HG03342 (cell line): ENCODE data around the gene MNAT1.

ENCODE experiments used
- ATAC-seq: cut with Tn5 transposase; IDR thresholded peaks from one replicate; pipeline ENCODE4 v1.9.1; 2021; ENCODE audit warnings: mild to moderate bottlenecking, moderate library complexity; ENCODE audit not compliant: unreplicated experiment

MNAT1 gene

DNA sequence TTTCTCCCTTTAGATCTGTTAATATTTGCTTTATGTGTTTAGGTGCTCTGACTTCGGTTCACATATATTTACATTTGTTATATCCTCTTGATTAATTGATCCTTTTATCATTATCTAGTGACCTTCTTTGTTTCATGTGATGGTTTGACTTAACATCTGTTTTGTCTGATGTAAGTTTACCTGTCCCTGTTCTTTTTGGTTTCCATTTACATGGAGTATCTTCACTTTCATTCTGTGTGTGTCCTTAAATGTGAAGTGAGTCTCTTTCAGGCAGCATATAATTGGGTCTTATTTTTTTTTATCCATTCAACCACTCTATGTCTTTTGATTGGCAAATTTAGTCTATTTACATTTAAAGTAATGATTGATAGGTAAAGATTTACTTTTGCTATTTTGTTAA lies 222.1 kb downstream of the MNAT1 start:
- ATAC-seq: no peak

DNA sequence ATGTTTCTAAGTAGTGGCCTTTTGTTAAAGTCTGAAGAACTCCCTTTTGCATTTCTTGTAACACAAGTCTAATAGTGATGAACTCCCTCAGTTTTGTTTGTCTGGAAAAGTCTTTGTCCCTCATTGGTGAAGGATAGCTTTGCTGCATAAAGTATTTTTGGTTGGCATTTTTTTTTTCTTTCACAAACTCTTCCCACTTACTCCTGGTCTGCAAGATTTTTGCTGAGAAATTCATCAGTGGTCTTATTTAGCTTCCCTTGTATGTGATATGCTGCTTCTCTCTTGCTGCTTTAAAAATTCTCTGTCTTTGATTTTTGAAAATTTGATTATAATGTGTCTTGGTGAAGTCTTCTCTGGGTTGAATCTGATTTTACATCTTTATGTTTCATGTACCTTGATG lies 223.6 kb downstream of the MNAT1 start:
- ATAC-seq: no peak

DNA sequence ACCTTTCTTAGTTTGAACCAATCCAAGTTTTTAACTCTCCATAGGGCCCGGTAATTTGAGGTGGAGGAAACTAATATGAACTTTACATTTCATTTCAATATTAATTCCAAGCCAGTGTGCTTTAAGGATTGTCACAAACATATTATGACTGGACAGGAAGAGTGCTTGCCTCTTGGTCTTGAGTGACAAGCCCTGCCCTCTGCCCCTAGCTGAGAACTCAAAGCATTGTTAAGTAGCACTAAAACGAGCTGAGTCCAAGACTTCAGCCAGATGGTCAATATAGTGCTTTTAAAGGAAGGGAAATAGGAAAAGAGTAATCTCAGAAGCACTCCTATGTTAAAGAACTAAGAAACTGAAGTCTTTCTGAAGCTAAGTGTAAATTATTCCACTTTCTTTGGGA lies 229.2 kb downstream of the MNAT1 start:
- ATAC-seq: no peak

DNA sequence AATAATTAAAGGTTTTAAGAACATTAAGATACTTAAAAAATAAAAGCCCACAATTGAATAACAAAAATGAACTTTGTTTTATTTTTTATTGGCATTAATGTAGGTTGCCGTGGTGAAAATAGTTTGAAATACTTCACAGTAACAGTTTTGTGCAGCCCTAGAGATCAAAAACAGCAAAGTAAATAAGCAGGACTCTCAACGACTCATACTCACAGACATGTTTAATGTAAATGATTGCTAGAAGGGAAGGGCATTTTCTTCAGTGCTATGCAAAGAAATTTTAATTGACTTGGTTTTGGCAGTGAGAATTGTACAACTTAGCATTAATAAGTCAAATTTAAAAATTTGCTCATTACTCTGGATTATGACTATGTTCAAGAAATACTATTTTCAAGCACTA lies 230.3 kb downstream of the MNAT1 start:
- ATAC-seq: no peak

DNA sequence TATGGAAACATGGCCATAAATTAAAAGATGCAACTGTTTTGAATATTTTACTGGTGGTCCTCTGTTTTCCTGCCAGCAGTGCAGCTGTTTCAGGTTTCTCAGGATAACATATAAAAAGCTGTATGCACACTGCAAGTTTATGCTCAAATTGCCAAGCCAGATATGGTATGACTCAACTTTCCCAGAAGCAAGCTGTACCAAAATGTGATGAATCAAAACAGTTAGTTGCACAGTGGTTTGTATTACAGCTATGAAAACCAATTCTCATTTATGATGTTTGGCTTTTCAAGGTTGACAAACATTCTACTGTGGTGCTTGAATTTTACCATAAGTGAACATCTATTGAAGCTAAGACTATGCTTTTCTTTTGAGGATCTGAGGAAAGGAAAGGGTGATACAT lies 230.8 kb downstream of the MNAT1 start:
- no peak for ATAC-seq

- ATAC-seq: no peak
Measured at GRCh38 chr14:60968099-60968498, 233.5 kb downstream of the MNAT1 start.

GRCh38 chr14:60968671-60969070 lies 234.1 kb downstream of the MNAT1 start:
- ATAC-seq: no peak

DNA sequence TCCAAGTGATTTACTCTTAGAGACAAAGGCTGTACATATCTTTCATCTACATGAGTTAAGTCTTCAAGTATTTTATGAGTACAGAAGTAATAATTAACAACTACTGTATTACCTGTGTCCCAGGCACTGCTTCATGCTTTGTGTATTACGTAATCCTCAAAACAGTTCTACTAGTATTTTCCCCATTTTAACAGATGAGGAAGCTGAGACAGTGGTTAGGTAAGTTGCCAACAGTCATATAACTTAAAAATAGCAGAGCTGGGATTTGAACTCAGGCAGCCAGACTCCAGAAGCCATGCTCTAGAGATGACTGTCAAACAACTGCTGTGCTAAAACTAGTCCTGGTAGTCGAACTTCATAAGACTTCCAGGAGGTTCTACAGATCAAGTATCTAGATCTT lies 235.6 kb downstream of the MNAT1 start:
- ATAC-seq: no peak

DNA sequence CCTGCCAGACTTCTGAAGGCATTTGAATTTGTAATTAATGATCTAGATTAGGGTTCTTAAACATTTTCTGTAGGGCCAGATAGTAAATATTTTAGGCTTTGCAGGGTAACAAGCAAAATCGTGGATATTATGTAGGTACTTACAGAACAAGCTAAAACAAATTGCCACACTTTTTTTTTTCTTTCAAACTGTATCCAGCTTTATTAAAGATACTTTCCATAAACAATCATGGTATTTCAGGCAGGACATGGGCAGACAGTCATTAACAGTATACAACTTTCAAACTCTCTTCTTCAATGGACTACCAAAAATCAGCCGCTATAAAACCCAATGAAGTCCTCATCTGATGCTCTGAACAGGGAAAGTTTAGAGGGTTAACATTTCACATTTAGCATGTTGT lies 236.7 kb downstream of the MNAT1 start:
- no peak for ATAC-seq

DNA sequence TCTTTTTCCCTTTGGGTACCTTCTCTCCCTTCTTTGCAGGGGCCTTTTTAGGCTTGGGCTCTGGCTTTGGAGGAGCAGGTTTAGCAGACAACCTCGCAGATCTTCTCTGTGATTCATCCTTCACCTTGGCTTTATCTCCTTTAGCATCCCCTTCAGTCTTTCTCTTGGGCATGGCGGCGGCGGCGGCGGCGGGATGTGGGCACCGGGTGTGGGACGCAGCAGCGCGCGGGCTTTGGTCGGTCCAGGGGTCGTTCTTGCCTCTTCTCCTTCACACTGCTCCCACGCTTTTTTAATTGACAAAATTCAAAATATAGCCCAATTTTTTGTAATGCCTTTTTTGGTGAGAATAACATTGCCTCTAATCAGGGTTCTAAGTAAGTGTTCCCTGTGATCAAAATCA lies 237.7 kb downstream of the MNAT1 start:
- no peak for ATAC-seq

DNA sequence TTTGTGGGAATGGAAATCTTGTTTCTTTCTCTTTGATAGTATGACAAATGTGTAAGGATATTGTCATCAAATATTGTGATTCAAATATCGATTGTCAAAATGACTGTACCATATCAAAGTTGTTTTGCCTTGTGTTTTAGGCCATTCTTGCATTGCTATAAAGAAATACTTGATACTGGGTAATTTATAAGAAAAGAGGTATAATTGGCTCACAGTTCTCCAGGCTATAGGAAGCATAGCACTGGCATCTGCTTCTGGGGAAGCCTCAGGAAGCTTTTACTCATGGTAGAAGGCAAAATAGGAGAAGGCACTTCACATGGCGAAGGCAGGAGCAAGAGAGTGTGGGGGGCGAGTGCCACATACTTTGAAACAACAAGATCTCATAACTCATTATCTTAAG lies 238.5 kb downstream of the MNAT1 start:
- no peak for ATAC-seq

GRCh38 chr14:60974090-60974651 lies 239.6 kb downstream of the MNAT1 start:
- no peak for ATAC-seq

GRCh38 chr14:60975551-60975950 lies 241.0 kb downstream of the MNAT1 start:
- ATAC-seq: no peak

DNA sequence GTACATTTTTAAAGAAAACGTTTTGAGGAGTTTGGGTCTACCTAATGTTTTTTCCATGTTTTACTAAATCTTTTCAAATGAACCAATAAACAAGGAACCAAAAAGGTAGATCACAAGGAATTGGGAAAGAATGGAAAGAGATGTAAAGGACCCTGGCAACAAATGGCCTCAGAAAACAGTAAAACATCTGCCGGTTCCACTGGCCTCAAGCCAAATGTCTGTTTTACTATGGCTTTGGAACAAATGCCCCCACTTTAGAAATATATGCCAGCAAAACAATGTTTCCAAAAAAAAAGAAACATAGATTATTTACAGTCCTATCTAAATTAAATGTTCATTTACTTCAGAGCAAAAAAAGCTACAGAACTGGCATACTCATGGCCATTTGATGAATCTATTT lies 243.3 kb downstream of the MNAT1 start:
- no peak for ATAC-seq

GRCh38 chr14:60980811-60981632 lies 246.5 kb downstream of the MNAT1 start, which contains the start of the genes SLC38A6 and TRMT5:
SLC38A6 (plus strand) TSS chr14:60981245; CDS start chr14:60981278, 33 bp downstream.
TRMT5 (minus strand) TSS chr14:60981079; CDS start chr14:60980973, 106 bp downstream.
- ATAC-seq: peak; percentile 81

DNA sequence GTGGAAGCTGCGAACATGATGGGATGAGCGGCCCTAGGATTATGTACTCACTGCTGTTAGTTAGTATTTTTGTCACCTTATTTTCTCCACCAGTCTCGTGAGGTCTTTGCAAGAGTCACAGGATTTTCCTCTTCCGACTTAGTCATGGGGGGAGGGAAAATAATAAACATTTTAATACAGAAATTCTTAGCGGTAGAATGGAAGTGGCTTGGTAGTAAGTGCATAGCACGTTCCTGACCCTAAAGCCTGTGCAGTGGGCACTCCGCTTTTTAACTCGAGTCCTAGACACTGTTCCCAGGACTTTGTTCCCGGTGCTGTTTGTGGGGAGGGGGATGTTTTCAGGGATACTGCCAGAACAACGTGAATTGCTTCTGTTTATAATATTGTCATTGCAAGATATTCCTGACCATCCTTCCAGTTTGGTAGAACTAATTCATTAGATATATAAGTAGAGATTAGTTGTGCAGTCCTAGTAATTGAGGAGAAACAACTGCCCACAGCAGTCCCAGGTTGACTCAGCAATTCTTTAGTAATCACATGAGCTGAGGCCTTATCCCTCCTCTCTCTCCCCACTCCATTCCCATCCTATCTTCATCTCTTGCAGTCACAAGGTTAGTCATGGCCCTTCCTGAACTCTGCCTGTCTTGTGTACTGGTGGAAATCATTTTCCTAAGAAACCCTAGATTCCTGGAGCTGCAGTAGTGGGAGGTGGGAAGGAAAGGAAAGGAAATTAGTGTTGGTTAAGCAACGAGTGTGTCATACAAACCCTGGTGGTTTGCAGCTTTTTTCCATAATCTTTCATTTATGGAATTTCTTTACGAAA lies 247.3 kb downstream of the MNAT1 start:
- no peak for ATAC-seq

DNA sequence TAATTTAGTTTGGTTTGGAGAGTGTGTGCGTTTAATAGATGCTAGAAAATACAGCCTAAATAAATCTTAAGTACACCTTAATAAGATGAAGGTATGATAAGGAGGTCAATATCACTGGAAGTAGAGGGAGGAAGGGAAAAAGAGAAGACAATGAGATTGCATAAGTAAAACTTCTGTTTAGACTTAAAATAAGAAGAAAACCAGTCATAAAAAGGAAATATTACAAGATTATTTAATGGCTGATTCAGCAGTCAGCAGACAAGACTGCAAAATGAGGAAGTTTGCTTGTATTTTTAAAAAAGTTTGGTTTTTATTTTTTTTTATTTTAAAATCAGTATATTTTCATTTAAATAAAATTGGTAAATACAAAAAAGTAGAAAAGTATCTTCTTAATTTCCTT lies 249.6 kb downstream of the MNAT1 start:
- ATAC-seq: no peak

DNA sequence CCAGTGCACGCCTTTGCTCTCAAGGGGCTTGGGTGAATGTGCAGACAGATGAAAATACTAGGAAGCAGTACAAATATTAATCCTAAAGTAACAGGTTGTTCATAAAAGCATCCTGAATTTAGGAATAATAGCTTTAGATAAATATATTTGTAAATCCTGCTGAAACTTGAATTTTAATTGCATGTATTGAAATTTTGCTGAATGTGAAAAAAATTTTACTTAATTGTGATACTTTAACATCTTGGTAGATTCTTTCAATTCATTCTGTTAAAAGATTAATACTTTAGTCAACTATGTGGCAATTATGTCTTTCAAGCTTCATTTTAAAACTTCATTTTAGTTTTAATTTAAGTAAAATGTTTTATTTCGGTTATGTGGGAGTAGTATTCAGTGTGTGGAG lies 251.9 kb downstream of the MNAT1 start:
- ATAC-seq: no peak

- ATAC-seq: no peak
Measured at GRCh38 chr14:60989599-60989998, 255.0 kb downstream of the MNAT1 start.

DNA sequence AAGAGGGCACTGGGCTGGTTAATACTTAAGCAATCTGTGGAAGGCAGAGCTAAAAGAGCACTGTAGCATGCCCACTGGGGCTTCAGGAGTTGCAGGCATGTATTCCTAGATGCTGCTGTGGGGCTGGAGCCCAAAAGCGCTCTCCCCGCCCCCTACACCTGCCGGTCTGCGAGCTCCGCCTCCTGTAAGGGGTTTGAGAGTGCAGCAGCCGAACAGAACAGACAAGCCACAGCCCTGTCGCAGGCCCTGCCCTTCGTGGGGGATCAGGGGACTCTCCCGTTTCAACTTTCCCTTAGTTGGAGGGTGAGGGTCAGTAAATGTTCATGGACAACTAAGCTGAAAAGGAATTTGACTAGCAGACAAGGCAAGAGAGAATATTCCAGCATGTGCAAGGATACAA lies 264.1 kb downstream of the MNAT1 start:
- ATAC-seq: no peak

DNA sequence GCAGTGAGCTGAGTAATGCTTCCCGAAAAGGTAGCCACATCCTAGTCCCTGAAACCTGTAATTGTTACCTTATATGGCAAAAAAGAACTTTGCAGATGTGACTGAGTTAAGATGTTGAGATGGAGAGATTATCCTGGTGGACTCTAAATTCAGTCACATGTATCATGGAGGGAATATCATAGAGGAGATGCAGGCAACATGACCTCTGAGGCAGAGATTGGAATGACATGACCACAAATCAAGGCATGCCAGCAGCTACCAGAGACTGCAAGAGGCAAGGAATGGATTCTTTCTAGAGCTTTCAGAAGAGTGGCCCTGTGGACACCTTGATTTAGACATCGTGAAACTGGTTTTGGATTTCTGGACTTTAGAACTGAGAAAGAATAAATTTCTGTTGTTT lies 265.0 kb downstream of the MNAT1 start:
- ATAC-seq: no peak

- ATAC-seq: no peak
Measured at GRCh38 chr14:61003571-61003970, 269.0 kb downstream of the MNAT1 start.
